ENCODE data around the gene SLC16A14.
A peak's percentile ranks its signal among the peaks of the same experiment; 100 is the strongest.

The SLC16A14 gene

GRCh38 chr2:230043461-230043860, 25.3 kb downstream of the SLC16A14 start:
- no peak for TF ChIP-seq CTCF (IDR thresholded peaks at IDR 0.05; ENCODE audit: low read depth, low read length)

DNA sequence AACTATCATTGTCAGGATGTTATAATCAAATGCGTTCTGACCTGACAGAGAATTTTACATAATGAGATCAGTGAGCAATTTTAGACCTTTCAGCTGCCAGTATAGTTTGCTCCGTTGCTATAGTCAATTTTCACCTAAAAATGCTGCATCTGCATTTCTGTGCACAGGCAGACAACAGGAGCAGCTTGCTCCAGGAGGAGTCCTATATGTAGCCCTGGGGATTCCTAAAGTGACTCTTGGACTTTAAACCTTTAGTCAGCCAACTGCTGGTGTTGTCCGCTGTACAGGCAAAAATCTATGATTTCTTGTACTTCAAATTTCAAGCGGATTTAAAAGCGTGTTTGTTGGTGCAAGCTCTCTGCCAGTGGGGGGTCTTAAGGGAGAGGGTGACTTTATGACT, 25.7 kb downstream of the SLC16A14 start:
- no peak for DNase-seq (ENCODE audit: low read depth in 2 of 2)
- TF ChIP-seq CTCF (IDR thresholded peaks at IDR 0.05; ENCODE audit: low read depth, low read length): no peak

More at GRCh38 chr2:230043461-230043860, 25.3 kb downstream of the SLC16A14 start:
- H3K4me3 ChIP-seq (replicated peaks in 1 of 2; ENCODE audit: low read depth in 2 of 2, low read length in 2 of 2): no peak overlapping the region
- DNase-seq (ENCODE audit: low read depth in 2 of 2): no peak

GRCh38 chr2:230042195-230042594, 26.5 kb downstream of the SLC16A14 start:
- TF ChIP-seq CTCF (IDR thresholded peaks at IDR 0.05; ENCODE audit: low read depth, low read length): no peak
- peak in 1 of 2 donors; percentile 39 for DNase-seq (ENCODE audit: low read depth in 2 of 2)
- H3K4me3 ChIP-seq (replicated peaks in 1 of 2; ENCODE audit: low read depth in 2 of 2, low read length in 2 of 2): no peak overlapping the region

More for the DNA sequence above, 25.7 kb downstream of the SLC16A14 start:
- H3K4me3 ChIP-seq (replicated peaks in 1 of 2; ENCODE audit: low read depth in 2 of 2, low read length in 2 of 2): no peak overlapping the region

DNA sequence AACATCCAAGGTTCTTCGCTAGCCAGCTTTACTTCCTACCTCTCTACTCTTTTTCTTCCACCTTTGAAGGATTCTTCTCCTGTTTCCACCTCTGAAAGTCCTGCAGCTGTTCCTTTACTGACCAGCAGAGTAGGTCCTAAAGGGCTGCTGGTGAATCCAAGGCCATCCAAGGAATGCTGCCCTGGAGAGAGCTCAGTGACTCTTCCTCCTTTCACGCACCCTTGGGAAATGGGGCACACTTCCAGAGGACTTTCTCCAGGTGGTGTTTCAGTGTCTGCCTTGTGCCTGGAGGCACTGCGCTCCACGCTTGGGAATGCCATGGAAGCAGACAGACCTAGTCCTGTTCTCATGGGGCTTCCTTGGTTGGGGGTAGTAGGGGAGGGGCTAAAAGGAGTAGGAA, 45.4 kb downstream of the SLC16A14 start:
- TF ChIP-seq CTCF (IDR thresholded peaks at IDR 0.05; ENCODE audit: low read depth, low read length): no peak
- no peak overlapping the region for H3K4me3 ChIP-seq (replicated peaks in 1 of 2; ENCODE audit: low read depth in 2 of 2, low read length in 2 of 2)
- no peak for DNase-seq (ENCODE audit: low read depth in 2 of 2)

GRCh38 chr2:230019742-230020141, 49.0 kb downstream of the SLC16A14 start:
- no peak for TF ChIP-seq CTCF (IDR thresholded peaks at IDR 0.05; ENCODE audit: low read depth, low read length)
- H3K4me3 ChIP-seq (replicated peaks in 1 of 2; ENCODE audit: low read depth in 2 of 2, low read length in 2 of 2): no peak overlapping the region
- DNase-seq (ENCODE audit: low read depth in 2 of 2): no peak

- no peak for TF ChIP-seq CTCF (IDR thresholded peaks at IDR 0.05; ENCODE audit: low read depth, low read length)
- H3K4me3 ChIP-seq (replicated peaks in 1 of 2; ENCODE audit: low read depth in 2 of 2, low read length in 2 of 2): no peak overlapping the region
- peak; percentile 50 to 90 for DNase-seq (ENCODE audit: low read depth in 2 of 2)
Measured at GRCh38 chr2:230018153-230018552, 50.6 kb downstream of the SLC16A14 start.

DNA sequence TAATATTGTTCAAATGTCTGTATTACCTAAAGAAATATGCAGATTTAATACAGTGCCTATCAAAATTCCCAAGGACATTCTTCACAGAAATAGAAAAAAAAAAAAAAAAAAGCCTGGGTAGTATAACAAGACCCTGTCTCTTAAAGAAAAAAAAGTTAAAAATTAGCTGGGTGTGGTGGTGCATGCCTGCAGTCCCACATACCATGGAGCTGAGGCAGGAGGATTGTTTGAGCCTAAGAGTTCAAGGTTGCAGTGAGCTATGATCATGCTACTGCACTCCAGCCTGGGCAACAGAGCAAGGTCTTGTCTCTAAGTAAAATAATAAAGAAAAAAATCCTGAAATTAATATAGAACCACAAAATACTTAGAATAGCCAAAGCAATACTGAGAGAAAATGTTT, 51.9 kb downstream of the SLC16A14 start:
- no peak overlapping the region for H3K4me3 ChIP-seq (replicated peaks in 1 of 2; ENCODE audit: low read depth in 2 of 2, low read length in 2 of 2)
- TF ChIP-seq CTCF (IDR thresholded peaks at IDR 0.05; ENCODE audit: low read depth, low read length): no peak
- DNase-seq (ENCODE audit: low read depth in 2 of 2): no peak
